Fibroblast of villous mesenchyme (primary cell): ENCODE results near the gene RAB15. TPM values are rescaled to one million over a fixed set of nuclear protein-coding genes. Genes with fewer than 3 reads are reported as not detected.

Source experiments
- DNase-seq: peaks from one replicate; pipeline ENCODE4 v3.0.0-alpha.2; 2010; ENCODE audit warnings: low read depth
- H3K4me3 ChIP-seq: 2 replicates; pipeline ENCODE4 v1.5.1; 2011; ENCODE audit warnings: low read depth, mild to moderate bottlenecking, low read length
- small RNA-seq: library from RNA; depleted of rRNA; stranded (forward); fragments of <200 nt; gene quantifications from one replicate; pipeline ENCODE3, GENCODE V24; 2012
- total RNA-seq: library from RNA; depleted of rRNA; stranded (reverse); fragments of >200 nt; gene quantifications from 2 replicates; pipeline ENCODE4 v1.2.3, GENCODE V29; 2012
- TF ChIP-seq, protein P1 (sequence below): IDR thresholded peaks from 2 replicates; pipeline ENCODE4 v1.5.1; 2012; ENCODE audit warnings: low read depth, mild to moderate bottlenecking, low read length; ENCODE audit not compliant: insufficient read depth

The RAB15 gene
- total RNA-seq, 1 donor: 3.5 TPM

DNA sequence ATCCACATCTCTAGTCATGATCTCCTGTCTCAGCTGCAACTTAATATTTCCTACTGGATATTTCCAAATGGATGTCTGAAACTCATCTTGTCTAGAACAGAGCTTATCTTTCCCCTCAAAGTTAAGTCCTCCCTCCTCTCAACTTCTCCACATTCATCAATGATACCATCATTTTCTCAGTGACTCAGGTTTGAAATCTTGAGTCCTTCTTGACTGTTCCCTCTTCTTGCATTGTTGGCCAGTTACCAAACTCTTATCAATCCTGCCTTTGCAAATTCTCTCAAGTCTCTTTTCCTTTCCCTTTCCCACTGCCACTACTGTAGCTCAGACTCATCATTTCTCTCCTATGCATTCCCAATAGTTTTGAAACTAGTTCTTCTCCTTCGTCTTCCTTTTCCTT lies 72.2 kb downstream of the RAB15 start:
- H3K4me3 ChIP-seq: no peak overlapping the region
- TF ChIP-seq, protein P1, sequence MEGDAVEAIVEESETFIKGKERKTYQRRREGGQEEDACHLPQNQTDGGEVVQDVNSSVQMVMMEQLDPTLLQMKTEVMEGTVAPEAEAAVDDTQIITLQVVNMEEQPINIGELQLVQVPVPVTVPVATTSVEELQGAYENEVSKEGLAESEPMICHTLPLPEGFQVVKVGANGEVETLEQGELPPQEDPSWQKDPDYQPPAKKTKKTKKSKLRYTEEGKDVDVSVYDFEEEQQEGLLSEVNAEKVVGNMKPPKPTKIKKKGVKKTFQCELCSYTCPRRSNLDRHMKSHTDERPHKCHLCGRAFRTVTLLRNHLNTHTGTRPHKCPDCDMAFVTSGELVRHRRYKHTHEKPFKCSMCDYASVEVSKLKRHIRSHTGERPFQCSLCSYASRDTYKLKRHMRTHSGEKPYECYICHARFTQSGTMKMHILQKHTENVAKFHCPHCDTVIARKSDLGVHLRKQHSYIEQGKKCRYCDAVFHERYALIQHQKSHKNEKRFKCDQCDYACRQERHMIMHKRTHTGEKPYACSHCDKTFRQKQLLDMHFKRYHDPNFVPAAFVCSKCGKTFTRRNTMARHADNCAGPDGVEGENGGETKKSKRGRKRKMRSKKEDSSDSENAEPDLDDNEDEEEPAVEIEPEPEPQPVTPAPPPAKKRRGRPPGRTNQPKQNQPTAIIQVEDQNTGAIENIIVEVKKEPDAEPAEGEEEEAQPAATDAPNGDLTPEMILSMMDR: no peak
- no peak for DNase-seq

Small RNAs within 50 kb of the gene (small RNA-seq; reads per million reads assigned to genes)
- not detected for gene RPPH1-2P

Other genes with a start within 250 kb of the RAB15 start
- gene SPTB, start 92.4 kb downstream of the RAB15 start, total RNA-seq: under 0.01 TPM in 2 replicates
- 45.8 and 47.0 TPM in 2 replicates for gene CHURC1, start 57.9 kb downstream of the RAB15 start, total RNA-seq
- not detected in 2 replicates for gene GPX2, start 29.6 kb downstream of the RAB15 start, total RNA-seq
- gene FNTB, start 14.6 kb upstream of the RAB15 start, total RNA-seq: 11.6 and 12.1 TPM in 2 replicates
- 53.5 and 57.9 TPM in 2 replicates for gene MAX, start 130.2 kb upstream of the RAB15 start, total RNA-seq